Erythroblast (primary cell): ENCODE data around the gene RBMS1.

Source experiments
- GATA1 ChIP-seq: IDR thresholded peaks from 2 replicates; pipeline ENCODE4 v1.6.1; 2011; ENCODE audit warnings: low read depth, mild to moderate bottlenecking, control low read depth, low read length, moderate library complexity
- POLR2A ChIP-seq: IDR thresholded peaks from 2 replicates; pipeline ENCODE4 v1.6.1; 2011; ENCODE audit warnings: mild to moderate bottlenecking, low read length

GRCh38 chr2:160353813-160354212 is 139.8 kb downstream of the RBMS1 start:
- TF ChIP-seq POLR2A (no peak), GATA1 (no peak)
